ENCODE measurements around the gene PVALEF. TPM values are rescaled to one million over a fixed set of nuclear protein-coding genes. Genes with fewer than 3 reads are reported as not detected.

PVALEF gene
- total and polyA plus RNA-seq, 2 donors (not counting 1 experiment from before 2014, with no cell fraction given), result not detected

DNA sequence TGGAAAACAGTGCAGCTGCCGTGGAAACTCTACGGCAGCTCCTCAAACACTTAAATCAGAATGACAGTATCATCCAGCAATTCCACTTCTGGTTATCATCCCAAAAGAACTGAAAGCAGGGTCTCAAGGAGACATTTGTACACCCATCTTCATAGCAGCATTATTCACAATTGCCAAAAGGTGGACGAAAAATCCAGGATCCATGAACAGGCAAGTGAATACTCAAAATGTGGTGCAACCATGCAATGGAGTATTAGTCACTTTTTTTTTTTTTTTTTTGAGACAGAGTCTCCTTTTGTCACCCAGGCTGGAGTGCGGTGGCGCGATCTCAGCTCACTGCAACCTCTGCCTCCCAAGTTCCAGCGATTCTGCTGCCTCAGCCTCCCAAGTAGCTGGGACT lies 11.4 kb downstream of the PVALEF start:
- no peak overlapping the region for H3K4me3 ChIP-seq (replicated peaks in 1 of 4; ENCODE audit: control extremely low read depth in 1 of 4, insufficient read depth in 1 of 4, low read depth in 3 of 4, low read length in 4 of 4)
- no peak for TF ChIP-seq EZH2 (IDR thresholded peaks at IDR 0.05; ENCODE audit: low read length, missing control alignments)
- TF ChIP-seq, protein P1, sequence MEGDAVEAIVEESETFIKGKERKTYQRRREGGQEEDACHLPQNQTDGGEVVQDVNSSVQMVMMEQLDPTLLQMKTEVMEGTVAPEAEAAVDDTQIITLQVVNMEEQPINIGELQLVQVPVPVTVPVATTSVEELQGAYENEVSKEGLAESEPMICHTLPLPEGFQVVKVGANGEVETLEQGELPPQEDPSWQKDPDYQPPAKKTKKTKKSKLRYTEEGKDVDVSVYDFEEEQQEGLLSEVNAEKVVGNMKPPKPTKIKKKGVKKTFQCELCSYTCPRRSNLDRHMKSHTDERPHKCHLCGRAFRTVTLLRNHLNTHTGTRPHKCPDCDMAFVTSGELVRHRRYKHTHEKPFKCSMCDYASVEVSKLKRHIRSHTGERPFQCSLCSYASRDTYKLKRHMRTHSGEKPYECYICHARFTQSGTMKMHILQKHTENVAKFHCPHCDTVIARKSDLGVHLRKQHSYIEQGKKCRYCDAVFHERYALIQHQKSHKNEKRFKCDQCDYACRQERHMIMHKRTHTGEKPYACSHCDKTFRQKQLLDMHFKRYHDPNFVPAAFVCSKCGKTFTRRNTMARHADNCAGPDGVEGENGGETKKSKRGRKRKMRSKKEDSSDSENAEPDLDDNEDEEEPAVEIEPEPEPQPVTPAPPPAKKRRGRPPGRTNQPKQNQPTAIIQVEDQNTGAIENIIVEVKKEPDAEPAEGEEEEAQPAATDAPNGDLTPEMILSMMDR (conservative IDR thresholded peaks at IDR 0.05 in 1 of 2, IDR thresholded peaks at IDR 0.05 in 1 of 2; ENCODE audit: low read depth in 1 of 2, low read length in 2 of 2), result peak in 1 of 2 donors; percentile 14
- no peaks in the 10 kb centered on the region for H3K4me1 ChIP-seq (ENCODE audit: control insufficient read depth, extremely low read depth, insufficient read depth, low read length)
- H3K27me3 ChIP-seq (ENCODE audit: control insufficient read depth, insufficient read depth, low read length), result no peaks in the 10 kb centered on the region
- H3K27ac ChIP-seq (ENCODE audit: insufficient read depth, low read length), result no peak overlapping the region
- H2AFZ ChIP-seq (ENCODE audit: low read length), result no peak overlapping the region
- no peaks in the 10 kb centered on the region for H3K36me3 ChIP-seq (ENCODE audit: control insufficient read depth, insufficient read depth, low read length)
- no peak overlapping the region for H3K4me2 ChIP-seq (ENCODE audit: extremely low read depth, insufficient read depth, low read length)
- peak in 1 of 2 donors; percentile 14 for DNase-seq (ENCODE audit: low read depth in 2 of 2)
- no peaks in the 10 kb centered on the region for H3K9me3 ChIP-seq (ENCODE audit: control insufficient read depth, insufficient read depth, low read depth, low read length)
- no peaks in the 10 kb centered on the region for H3K79me2 ChIP-seq (ENCODE audit: control insufficient read depth, insufficient read depth, low read length)
- no peaks in the 10 kb centered on the region for H4K20me1 ChIP-seq (ENCODE audit: control insufficient read depth, extremely low read depth, insufficient read depth, low read length)
- no peak overlapping the region for H3K9ac ChIP-seq (ENCODE audit: insufficient read depth, low read length)

DNA sequence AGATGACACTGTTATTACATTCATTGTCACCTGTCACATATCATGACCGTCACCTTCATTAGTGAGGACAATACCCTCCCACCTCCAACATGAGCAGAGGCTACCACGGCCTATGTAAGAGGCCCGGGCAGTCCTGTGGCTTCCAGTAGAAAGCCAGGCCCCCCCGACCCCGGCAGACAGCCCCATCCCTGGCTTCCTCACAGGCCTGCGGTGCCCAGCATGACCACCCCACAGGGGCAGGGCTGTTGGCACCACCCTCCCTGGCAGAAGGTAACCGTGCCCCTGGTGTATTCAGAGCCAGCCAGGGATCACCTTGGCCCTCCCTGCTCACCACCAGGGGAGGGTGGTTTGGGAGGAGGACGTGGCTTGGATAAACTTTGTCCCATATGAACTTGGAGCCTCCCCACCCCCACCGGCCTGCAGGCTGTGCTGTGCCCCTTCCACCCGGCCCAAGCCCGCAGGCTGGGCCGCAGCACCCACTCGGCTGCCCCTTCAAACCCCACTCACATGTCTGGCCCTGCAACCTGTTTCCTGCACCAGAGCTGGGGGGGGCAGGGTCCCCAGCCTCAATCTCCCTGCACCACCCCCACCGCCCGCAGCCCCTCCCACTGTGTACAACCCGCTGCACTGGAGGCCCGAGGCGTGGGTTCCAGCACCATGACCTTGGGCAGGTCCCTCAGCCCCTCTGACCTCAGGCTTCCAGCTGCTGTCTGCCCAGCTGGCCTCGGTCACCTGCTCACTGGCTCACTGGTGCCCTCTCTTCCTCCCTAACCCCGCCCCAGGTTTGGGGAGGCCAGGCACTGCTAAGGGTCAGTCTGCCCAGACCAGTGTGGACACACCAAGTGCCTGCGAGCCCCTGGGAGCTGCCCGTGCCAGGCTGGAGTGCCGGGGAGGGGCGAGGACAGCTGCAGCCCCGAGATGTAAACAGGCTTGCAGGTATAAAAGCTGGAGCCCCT lies 13.1 kb downstream of the PVALEF start:
- TF ChIP-seq EZH2 (IDR thresholded peaks at IDR 0.05; ENCODE audit: low read length, missing control alignments), result no peak
- TF ChIP-seq, protein P1 (conservative IDR thresholded peaks at IDR 0.05 in 1 of 2, IDR thresholded peaks at IDR 0.05 in 1 of 2; ENCODE audit: low read depth in 1 of 2, low read length in 2 of 2), result no peak
- H3K27me3 ChIP-seq (ENCODE audit: control insufficient read depth, insufficient read depth, low read length), result no peaks in the 10 kb centered on the region
- no peak overlapping the region for H3K4me2 ChIP-seq (ENCODE audit: extremely low read depth, insufficient read depth, low read length)
- H3K27ac ChIP-seq (ENCODE audit: insufficient read depth, low read length), result no peak overlapping the region
- no peaks in the 10 kb centered on the region for H4K20me1 ChIP-seq (ENCODE audit: control insufficient read depth, extremely low read depth, insufficient read depth, low read length)
- no peaks in the 10 kb centered on the region for H3K9me3 ChIP-seq (ENCODE audit: control insufficient read depth, insufficient read depth, low read depth, low read length)
- DNase-seq (ENCODE audit: low read depth in 2 of 2), result no peak
- no peak overlapping the region for H3K4me3 ChIP-seq (replicated peaks in 1 of 4; ENCODE audit: control extremely low read depth in 1 of 4, insufficient read depth in 1 of 4, low read depth in 3 of 4, low read length in 4 of 4)
- H3K79me2 ChIP-seq (ENCODE audit: control insufficient read depth, insufficient read depth, low read length), result no peaks in the 10 kb centered on the region
- H3K9ac ChIP-seq (ENCODE audit: insufficient read depth, low read length), result no peak overlapping the region
- H2AFZ ChIP-seq (ENCODE audit: low read length), result no peak overlapping the region
- no peaks in the 10 kb centered on the region for H3K36me3 ChIP-seq (ENCODE audit: control insufficient read depth, insufficient read depth, low read length)
- no peaks in the 10 kb centered on the region for H3K4me1 ChIP-seq (ENCODE audit: control insufficient read depth, extremely low read depth, insufficient read depth, low read length)

DNA sequence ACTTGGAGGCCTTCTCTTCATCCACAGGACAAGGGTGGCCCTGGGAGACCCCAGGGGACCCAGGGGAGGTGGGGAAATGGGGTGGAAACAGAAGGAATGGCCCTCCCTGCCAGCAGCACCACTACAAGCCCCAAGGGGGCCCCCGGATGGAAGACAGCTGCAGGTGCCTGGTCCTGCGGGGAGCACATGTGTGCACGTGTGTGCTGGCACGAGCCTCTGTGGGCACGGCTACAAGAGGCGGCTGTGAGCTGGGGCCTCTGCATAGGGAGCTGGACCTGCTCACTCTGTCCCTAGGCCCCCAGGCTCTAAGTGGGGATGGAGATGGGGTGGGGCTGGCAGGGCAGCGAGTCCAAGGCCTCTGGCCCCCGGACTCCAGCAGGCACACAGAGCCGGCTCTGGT lies 13.9 kb downstream of the PVALEF start:
- H3K4me2 ChIP-seq (ENCODE audit: extremely low read depth, insufficient read depth, low read length), result no peak overlapping the region
- peaks cover 5% of the 10 kb centered on the region for H3K27me3 ChIP-seq (ENCODE audit: control insufficient read depth, insufficient read depth, low read length)
- H3K4me3 ChIP-seq (replicated peaks in 1 of 4; ENCODE audit: control extremely low read depth in 1 of 4, insufficient read depth in 1 of 4, low read depth in 3 of 4, low read length in 4 of 4), result no peak overlapping the region
- no peaks in the 10 kb centered on the region for H4K20me1 ChIP-seq (ENCODE audit: control insufficient read depth, extremely low read depth, insufficient read depth, low read length)
- H3K36me3 ChIP-seq (ENCODE audit: control insufficient read depth, insufficient read depth, low read length), result no peaks in the 10 kb centered on the region
- H3K9me3 ChIP-seq (ENCODE audit: control insufficient read depth, insufficient read depth, low read depth, low read length), result no peaks in the 10 kb centered on the region
- H3K4me1 ChIP-seq (ENCODE audit: control insufficient read depth, extremely low read depth, insufficient read depth, low read length), result no peaks in the 10 kb centered on the region
- H3K27ac ChIP-seq (ENCODE audit: insufficient read depth, low read length), result no peak overlapping the region
- H2AFZ ChIP-seq (ENCODE audit: low read length), result no peak overlapping the region
- no peaks in the 10 kb centered on the region for H3K79me2 ChIP-seq (ENCODE audit: control insufficient read depth, insufficient read depth, low read length)
- DNase-seq (ENCODE audit: low read depth in 2 of 2), result no peak
- TF ChIP-seq, protein P1 (conservative IDR thresholded peaks at IDR 0.05 in 1 of 2, IDR thresholded peaks at IDR 0.05 in 1 of 2; ENCODE audit: low read depth in 1 of 2, low read length in 2 of 2), result no peak
- H3K9ac ChIP-seq (ENCODE audit: insufficient read depth, low read length), result no peak overlapping the region
